ENCODE measurements around the gene OR6C75. TPM values are rescaled to one million over a fixed set of nuclear protein-coding genes. Genes with fewer than 3 reads are reported as not detected.

Gene OR6C75
- not detected in 2 replicates for total RNA-seq

GRCh38 chr12:55362675-55363074 lies at the start of gene OR6C75:
Gene OR6C75 (plus strand): TSS chr12:55362975. CDS start chr12:55365111, 2,136 bp downstream.

DNA sequence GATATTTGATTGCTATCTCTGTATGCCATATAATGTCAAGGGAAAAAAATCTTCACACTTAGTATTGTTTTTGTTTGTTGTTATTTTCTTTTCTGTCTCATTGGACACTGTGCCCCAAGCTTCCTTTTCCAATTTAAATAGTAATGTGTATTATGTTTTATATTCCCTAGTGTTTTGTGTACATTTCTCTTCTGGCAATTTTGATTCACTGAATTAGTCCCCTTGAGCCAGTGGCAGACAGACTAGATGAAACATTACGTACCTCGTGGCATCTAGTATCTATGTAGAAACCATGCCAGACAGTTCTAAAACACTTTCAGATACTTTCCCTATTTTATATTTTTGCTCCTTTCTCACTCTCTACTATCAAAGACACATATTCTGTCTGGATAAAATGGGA lies 48.7 kb upstream of the OR6C75 start, which contains the start of gene OR6C1:
TSS of gene OR6C1 (plus strand) at position 301 of the 400 bp plus-strand sequence. CDS start 6,257 bp downstream, outside the sequence.

DNA sequence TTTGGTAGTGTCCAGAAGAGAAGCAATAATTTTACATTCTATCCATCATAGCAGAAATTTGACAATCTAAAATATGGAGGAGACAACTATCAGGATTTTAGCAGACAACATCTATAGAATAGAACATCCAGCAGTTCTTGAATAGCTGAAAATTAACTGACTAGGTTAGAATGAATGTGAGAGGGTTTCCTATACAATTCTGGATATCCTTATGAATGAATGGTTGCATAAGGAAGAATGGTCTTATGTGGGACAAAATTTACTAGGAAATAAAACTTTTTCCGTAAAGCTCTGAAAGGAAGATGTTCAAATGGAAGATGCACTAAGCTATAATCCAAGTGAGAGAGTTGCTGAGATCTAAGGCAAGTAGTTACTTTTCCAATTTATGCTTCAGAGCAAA lies 32.3 kb upstream of the OR6C75 start, which contains the start of gene OR6C3:
TSS of gene OR6C3 (plus strand) at position 301 of the 400 bp plus-strand sequence. CDS start 955 bp downstream, outside the sequence.

DNA sequence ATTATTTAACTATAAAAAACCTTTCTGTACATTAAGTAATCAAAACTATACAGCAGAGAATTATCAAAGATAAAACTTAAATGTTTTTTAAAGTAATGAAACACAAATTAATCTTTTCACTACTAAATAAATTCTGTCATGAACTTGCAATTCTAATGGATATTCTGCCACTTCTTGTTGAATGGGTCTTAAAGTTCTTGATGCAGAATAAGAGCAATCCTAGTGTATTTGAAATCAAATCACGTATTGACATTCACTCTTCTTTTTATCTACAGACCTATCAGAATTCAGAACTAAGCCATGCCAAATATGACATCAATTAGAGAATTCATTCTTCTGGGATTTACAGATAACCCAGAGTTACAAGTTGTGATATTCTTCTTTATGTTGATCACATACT lies 37.5 kb downstream of the OR6C75 start, which contains the start of gene OR6C65:
TSS of gene OR6C65 (plus strand) at position 301 of the 400 bp plus-strand sequence. CDS start at position 301, 0 bp downstream.

Other genes starting within 250 kb of the OR6C75 start
- gene OR9K2, start 236.6 kb upstream of the OR6C75 start, total RNA-seq = not detected in 2 replicates
- gene OR10A7, start 141.9 kb upstream of the OR6C75 start, total RNA-seq = not detected in 2 replicates
- not detected in 2 replicates for gene OR6C74, start 118.4 kb upstream of the OR6C75 start, total RNA-seq
- not detected in 2 replicates for gene OR6C6, start 66.4 kb upstream of the OR6C75 start, total RNA-seq
- not detected in 2 replicates for gene OR6C1, start 48.6 kb upstream of the OR6C75 start, total RNA-seq
- gene OR6C3, start 32.2 kb upstream of the OR6C75 start, total RNA-seq = not detected in 2 replicates
- not detected in 2 replicates for gene OR6C65, start 37.6 kb downstream of the OR6C75 start, total RNA-seq
- not detected in 2 replicates for gene OR6C76, start 63.3 kb downstream of the OR6C75 start, total RNA-seq
- gene OR6C2, start 81.1 kb downstream of the OR6C75 start, total RNA-seq = not detected in 2 replicates
- not detected in 2 replicates for gene OR6C70, start 107.2 kb downstream of the OR6C75 start, total RNA-seq
- not detected in 2 replicates for gene OR6C68, start 129.4 kb downstream of the OR6C75 start, total RNA-seq
- gene OR6C4, start 186.6 kb downstream of the OR6C75 start, total RNA-seq = not detected in 2 replicates
- not detected in 2 replicates for gene OR2AP1, start 209.5 kb downstream of the OR6C75 start, total RNA-seq

Measured in smooth muscle cell of the umbilical artery (primary cell).